Measurements from ENCODE around the gene CLEC5A. TPM values are rescaled to one million over a fixed set of nuclear protein-coding genes. Genes with fewer than 3 reads are reported as not detected.
"Not testable (repeated sequence)": the region's sequence is repeated elsewhere in the genome, so short reads cannot be mapped to it uniquely, and the experiment has no call there.

Gene CLEC5A
- total RNA-seq = not detected in 2 replicates

GRCh38 chr7:141946796-141947195, at the start of gene CLEC5A:
Gene CLEC5A (minus strand): TSS chr7:141946974. CDS start chr7:141946292, 682 bp downstream.
- no peak for DNase-seq (ENCODE audit: low read depth)

- no peak for DNase-seq (ENCODE audit: low read depth)
These were observed 46.6 kb upstream of the CLEC5A start for GRCh38 chr7:141993354-141993753.

- no peak for DNase-seq (ENCODE audit: low read depth)
These were observed 45.9 kb upstream of the CLEC5A start for GRCh38 chr7:141992688-141993087.

- DNase-seq (ENCODE audit: low read depth) = peak; percentile 30
These were observed 45.4 kb upstream of the CLEC5A start for GRCh38 chr7:141992156-141992555.

GRCh38 chr7:141991140-141991539, 44.4 kb upstream of the CLEC5A start:
- no peak for DNase-seq (ENCODE audit: low read depth)

GRCh38 chr7:141990011-141990725, 43.4 kb upstream of the CLEC5A start:
- DNase-seq (ENCODE audit: low read depth) = no peak

GRCh38 chr7:141987803-141988202, 41.0 kb upstream of the CLEC5A start:
- not testable (repeated sequence) for DNase-seq (ENCODE audit: low read depth)

GRCh38 chr7:141986923-141987322, 40.1 kb upstream of the CLEC5A start:
- no peak for DNase-seq (ENCODE audit: low read depth)

GRCh38 chr7:141985926-141986325, 39.2 kb upstream of the CLEC5A start:
- not testable (repeated sequence) for DNase-seq (ENCODE audit: low read depth)

GRCh38 chr7:141979568-141979967, 32.8 kb upstream of the CLEC5A start:
- DNase-seq (ENCODE audit: low read depth) = no peak

GRCh38 chr7:141978351-141978750, 31.6 kb upstream of the CLEC5A start:
- DNase-seq (ENCODE audit: low read depth) = no peak

- no peak for DNase-seq (ENCODE audit: low read depth)
These were observed 29.9 kb upstream of the CLEC5A start for GRCh38 chr7:141976524-141977245.

GRCh38 chr7:141975806-141976523, 29.2 kb upstream of the CLEC5A start:
- DNase-seq (ENCODE audit: low read depth) = peak; percentile 40

GRCh38 chr7:141974831-141975230, 28.1 kb upstream of the CLEC5A start:
- peak; percentile 23 for DNase-seq (ENCODE audit: low read depth)

GRCh38 chr7:141973673-141974072, 26.9 kb upstream of the CLEC5A start, which contains the start of gene TAS2R38:
Gene TAS2R38 (minus strand): TSS chr7:141973773. CDS start chr7:141973689, 84 bp downstream.
- no peak for DNase-seq (ENCODE audit: low read depth)

- no peak for DNase-seq (ENCODE audit: low read depth)
These were observed 14.1 kb upstream of the CLEC5A start for GRCh38 chr7:141960687-141961422.

- DNase-seq (ENCODE audit: low read depth) = no peak
These were observed 9.3 kb upstream of the CLEC5A start for GRCh38 chr7:141956084-141956483.

- DNase-seq (ENCODE audit: low read depth) = no peak
These were observed 7.6 kb upstream of the CLEC5A start for GRCh38 chr7:141954334-141954733.

GRCh38 chr7:141952461-141952860, 5.7 kb upstream of the CLEC5A start:
- DNase-seq (ENCODE audit: low read depth) = no peak

- no peak for DNase-seq (ENCODE audit: low read depth)
These were observed 4.0 kb upstream of the CLEC5A start for GRCh38 chr7:141950806-141951205.

GRCh38 chr7:141949911-141950310, 3.1 kb upstream of the CLEC5A start:
- DNase-seq (ENCODE audit: low read depth) = no peak

GRCh38 chr7:141949451-141949850, 2.7 kb upstream of the CLEC5A start:
- no peak for DNase-seq (ENCODE audit: low read depth)
